Left lung (tissue), 10 donors: Measurements from ENCODE around the gene FKBP3. TPM values are rescaled to one million over a fixed set of nuclear protein-coding genes. Genes with fewer than 3 reads are reported as not detected.

Experiments used
- ATAC-seq: fragments of 200-7000 bp; cut with Tn5 transposase; one replicate; pipeline ENCODE4 v1.9.1; 2020; ENCODE audit warnings: moderate library complexity
- DNase-seq, 4 donors: peaks; one replicate each; pipeline ENCODE4 v3.0.0-alpha.2; 2013 to 2020
- H3K27ac ChIP-seq, 2 donors: fragments of 200-600 bp; sonication (generic) in 1 of 2; one replicate each; pipeline versions ENCODE4 v1.5.0 to v1.8.0; 2020 to 2021
- H3K27me3 ChIP-seq, 2 donors: fragments of 200-600 bp; sonication (generic) in 1 of 2; one replicate each; pipeline versions ENCODE4 v1.5.0 to v1.8.0; 2020 to 2021
- H3K36me3 ChIP-seq, 2 donors: fragments of 200-600 bp; sonication (generic) in 1 of 2; one replicate each; pipeline versions ENCODE4 v1.5.0 to v1.8.0; 2020 to 2021
- H3K4me1 ChIP-seq, 2 donors: fragments of 200-600 bp; one replicate each; pipeline ENCODE4 v1.8.0; 2021
- H3K4me3 ChIP-seq, 2 donors: fragments of 200-600 bp; sonication (generic) in 1 of 2; one replicate each; pipeline versions ENCODE4 v1.5.0 to v1.8.0; 2020 to 2021; ENCODE audit warnings: mild to moderate bottlenecking in 1 of 2
- H3K9me3 ChIP-seq, 2 donors: fragments of 200-600 bp; sonication (generic) in 1 of 2; one replicate each; pipeline versions ENCODE4 v1.5.0 to v1.8.0; 2020 to 2021
- CTCF ChIP-seq, 2 donors: fragments of 200-600 bp; sonication (generic) in 1 of 2; IDR thresholded peaks; one replicate each; pipeline versions ENCODE4 v1.5.0 to v1.8.0; 2021; ENCODE audit warnings: antibody characterized with exemption in 2 of 2
- intact Hi-C, 2 donors: fragments of 100-400 bp; cut with DNase I; formaldehyde crosslinking; loops; one replicate each; pipeline versions ENCODE4 v1.11.2 to v1.14.2; 2022
- polyA plus RNA-seq, 6 donors: library from polyadenylated mRNA; unstranded; fragments of 120-200 nt; gene quantifications; one replicate each; pipeline ENCODE4 v1.2.1, GENCODE V29; 2013; ENCODE audit not compliant: insufficient read length in 6 of 6
- total RNA-seq, 2 donors: library from RNA; stranded (reverse); fragmentation: NEBNext Ultra II Directional; extraction: Animal tissue kit (Norgen Biotek cat#: 25700); gene quantifications; one replicate each; pipeline ENCODE4 v1.2.1, GENCODE V29; 2021
- donor health status: DM: no; HTN: yes; CAD: no.
- donor health status: DM: no; HTN: no; CAD: no.

FKBP3 gene
- total and polyA plus RNA-seq, 8 donors: 37.1 to 114 (median 103) TPM

DNA sequence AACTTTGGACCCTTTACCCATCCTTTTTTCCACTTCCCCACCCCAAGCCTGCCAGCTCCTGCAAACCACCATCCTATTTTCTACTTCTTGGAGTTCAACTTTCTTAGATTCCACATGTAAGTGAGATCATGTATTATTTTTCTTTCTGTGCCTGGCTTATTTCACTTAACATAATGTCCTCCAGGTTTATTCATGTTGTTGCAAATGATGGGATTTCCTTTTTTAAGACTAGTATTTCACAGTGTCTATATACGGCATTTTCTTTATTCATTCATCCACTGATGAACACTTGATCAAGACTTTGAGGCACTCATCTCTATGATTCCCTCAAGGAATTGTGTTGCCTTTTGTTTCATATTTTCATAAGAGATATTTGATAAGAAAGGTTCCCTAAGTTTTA is 56.0 kb downstream of the FKBP3 start:
- Histone ChIP-seq H3K36me3 (no peaks in the 10 kb centered on the region), H3K4me1 (peaks cover 0 to 2% of the 10 kb centered on the region in 2 donors), H3K27me3 (no peaks in the 10 kb centered on the region), H3K9me3 (no peaks in the 10 kb centered on the region), H3K4me3 (no peak overlapping the region), H3K27ac (no peak overlapping the region)
- no peak for TF ChIP-seq CTCF (IDR thresholded peaks at IDR 0.05)
- ATAC-seq (no peak), DNase-seq (no peak)
- intact Hi-C loops: no loop called here

- no peak for ATAC-seq
- no peak overlapping the region for H3K4me3 ChIP-seq
- intact Hi-C loops: no loop called here
- H3K4me1 ChIP-seq: no peaks in the 10 kb centered on the region
- TF ChIP-seq CTCF (IDR thresholded peaks at IDR 0.05): no peak
- no peaks in the 10 kb centered on the region for H3K9me3 ChIP-seq
- H3K36me3 ChIP-seq: peaks cover 0 to 4% of the 10 kb centered on the region in 2 donors
- H3K27ac ChIP-seq: no peak overlapping the region
- H3K27me3 ChIP-seq: no peaks in the 10 kb centered on the region
- DNase-seq: no peak
These were observed 60.9 kb downstream of the FKBP3 start for GRCh38 chr14:45073231-45073879.

GRCh38 chr14:45072126-45072525 is 62.2 kb downstream of the FKBP3 start:
- intact Hi-C loops: no loop called here
- H3K4me1 ChIP-seq: no peaks in the 10 kb centered on the region
- no peaks in the 10 kb centered on the region for H3K27me3 ChIP-seq
- no peaks in the 10 kb centered on the region for H3K9me3 ChIP-seq
- H3K27ac ChIP-seq: no peak overlapping the region
- ATAC-seq (no peak), DNase-seq (no peak)
- H3K36me3 ChIP-seq: peaks cover 0 to 4% of the 10 kb centered on the region in 2 donors
- H3K4me3 ChIP-seq: no peak overlapping the region
- TF ChIP-seq CTCF (IDR thresholded peaks at IDR 0.05): no peak

DNA sequence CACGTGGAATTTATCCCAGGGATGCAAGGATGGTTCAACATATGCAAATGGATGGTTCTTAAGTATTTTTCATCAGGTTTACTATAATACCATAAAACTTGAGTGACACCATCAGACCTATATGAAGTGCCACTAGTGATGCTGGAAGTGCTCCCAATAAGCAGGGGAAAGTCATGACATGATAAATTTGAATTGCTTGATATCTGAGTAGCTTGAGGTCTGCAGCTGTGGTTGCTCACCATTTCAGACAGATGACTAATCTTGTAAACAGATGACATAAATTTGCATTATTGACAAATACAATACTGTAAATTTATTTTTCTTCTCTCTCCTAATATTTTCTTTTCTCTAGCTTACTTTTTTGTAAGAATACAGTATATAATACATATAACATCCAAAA is 64.1 kb downstream of the FKBP3 start:
- Histone ChIP-seq H3K36me3 (peaks cover 0 to 4% of the 10 kb centered on the region in 2 donors), H3K4me1 (no peaks in the 10 kb centered on the region), H3K4me3 (no peak overlapping the region), H3K9me3 (no peaks in the 10 kb centered on the region), H3K27ac (no peak overlapping the region), H3K27me3 (no peaks in the 10 kb centered on the region)
- intact Hi-C loops: no loop called here
- ATAC-seq (no peak), DNase-seq (no peak)
- TF ChIP-seq CTCF (IDR thresholded peaks at IDR 0.05): no peak

GRCh38 chr14:45068396-45068795 is 65.9 kb downstream of the FKBP3 start:
- H3K27ac ChIP-seq: no peak overlapping the region
- intact Hi-C loops: no loop called here
- H3K4me3 ChIP-seq: no peak overlapping the region
- ATAC-seq: no peak
- no peaks in the 10 kb centered on the region for H3K27me3 ChIP-seq
- no peak for TF ChIP-seq CTCF (IDR thresholded peaks at IDR 0.05)
- DNase-seq: no peak
- H3K4me1 ChIP-seq: no peaks in the 10 kb centered on the region
- H3K36me3 ChIP-seq: peaks cover 0 to 4% of the 10 kb centered on the region in 2 donors
- H3K9me3 ChIP-seq: no peaks in the 10 kb centered on the region
